A673 (cell line): Measurements from ENCODE around the gene GALR3. TPM values are rescaled to one million over a fixed set of nuclear protein-coding genes. Genes with fewer than 3 reads are reported as not detected.

Experiments
- BruUV-seq: library from RNA; stranded (reverse); fragments of 400-500 nt; replicated peaks from 2 replicates; lab custom pipeline; 2021; lab: Mats Ljungman, UMichigan
- CTCF ChIA-PET: fragments of 300-600 bp; sonication (Branson Sonifier 250); formaldehyde crosslinking; loops from one replicate; lab custom pipeline; 2022; ENCODE audit warnings: antibody characterized with exemption; lab: Charles Lee
- POLR2A ChIA-PET: fragments of 300-600 bp; sonication (Branson Sonifier 250); formaldehyde crosslinking; loops from one replicate; lab custom pipeline; 2022; ENCODE audit warnings: antibody characterized with exemption; ENCODE audit not compliant: low non-redundant PET; lab: Charles Lee
- DNase-seq: peaks from one replicate; pipeline ENCODE4 v3.0.0-alpha.2; 2015; ENCODE audit warnings: low spot score
- H3K27ac ChIP-seq: fragments of 200-600 bp; sonication (generic); 2 replicates; pipeline ENCODE4 v1.5.1; 2016; ENCODE audit warnings: mixed run types, low read depth, mild to moderate bottlenecking, mixed read lengths, antibody characterized with exemption, low read length; ENCODE audit not compliant: poor library complexity, severe bottlenecking
- H3K27me3 ChIP-seq: fragments of 200-600 bp; sonication (generic); replicated peaks from 2 replicates; pipeline ENCODE4 v1.6.1; 2017; ENCODE audit warnings: mixed run types, low read depth, mild to moderate bottlenecking, mixed read lengths, antibody characterized with exemption, low read length; ENCODE audit not compliant: insufficient read depth, poor library complexity
- H3K36me3 ChIP-seq: fragments of 200-600 bp; sonication (generic); 2 replicates; pipeline ENCODE4 v1.6.1; 2016; ENCODE audit warnings: mixed run types, mild to moderate bottlenecking, mixed read lengths, antibody characterized with exemption, low read length; ENCODE audit not compliant: insufficient read depth, poor library complexity, severe bottlenecking
- H3K4me1 ChIP-seq: fragments of 200-600 bp; sonication (generic); 2 replicates; pipeline ENCODE4 v1.6.1; 2017; ENCODE audit warnings: mixed run types, mild to moderate bottlenecking, mixed read lengths, antibody characterized with exemption, low read length; ENCODE audit not compliant: insufficient read depth, poor library complexity, severe bottlenecking
- H3K4me3 ChIP-seq: fragments of 200-600 bp; sonication (generic); 2 replicates; pipeline ENCODE4 v1.5.1; 2016; ENCODE audit warnings: low read depth, mixed run types, mild to moderate bottlenecking, mixed read lengths, low read length; ENCODE audit not compliant: poor library complexity, severe bottlenecking
- H3K9me3 ChIP-seq: fragments of 200-600 bp; sonication (generic); 2 replicates; pipeline ENCODE4 v1.6.1; 2016; ENCODE audit warnings: mixed run types, low read depth, mild to moderate bottlenecking, mixed read lengths, antibody characterized with exemption, low read length; ENCODE audit not compliant: poor library complexity, severe bottlenecking
- EZH2 ChIP-seq: fragments of 200-600 bp; sonication (generic); IDR thresholded peaks from 2 replicates; pipeline ENCODE4 v1.6.1; 2017; ENCODE audit warnings: borderline replicate concordance, low read depth, mild to moderate bottlenecking, mixed read lengths, antibody characterized with exemption, low read length; ENCODE audit not compliant: poor library complexity, severe bottlenecking
- intact Hi-C: fragments of 100-400 bp; cut with micrococcal nuclease; formaldehyde crosslinking; loops from one replicate; pipeline ENCODE4 v1.10.0; 2022; ENCODE audit not compliant: unreplicated experiment
- total RNA-seq: library from RNA; stranded (reverse); gene quantifications from 2 replicates; pipeline ENCODE4 v1.2.3, GENCODE V29; 2021
- TF ChIP-seq, protein P1 (sequence below): fragments of 300-800, 200-600 bp; sonication (generic); conservative IDR thresholded peaks from 2 replicates; pipeline ENCODE4 v1.5.1; 2017; ENCODE audit warnings: low read depth, mild to moderate bottlenecking, antibody characterized with exemption, low read length, moderate library complexity, mixed read lengths

GALR3 gene
- total RNA-seq, 1 experiment from 2014 or later = not detected

DNA sequence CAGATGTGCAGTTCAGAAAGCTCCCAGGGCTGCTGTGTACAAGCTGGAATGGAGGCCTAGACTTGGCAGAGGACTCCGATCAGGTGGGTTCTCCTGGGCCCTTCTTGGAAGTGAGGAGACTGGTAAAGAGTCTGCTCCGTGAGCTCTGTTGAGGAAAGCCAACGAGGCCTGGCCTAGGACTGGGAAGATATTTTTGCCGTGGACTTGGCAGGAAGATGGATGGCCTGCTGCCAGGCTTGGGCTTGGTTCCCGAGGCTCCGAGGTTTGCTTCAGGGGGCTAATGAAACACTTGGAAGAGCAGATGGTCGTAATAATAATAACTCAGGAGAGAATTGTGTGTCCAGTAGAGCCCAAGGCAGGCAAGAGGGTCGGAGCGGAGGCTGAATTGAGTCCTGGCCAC lies 3.9 kb downstream of the GALR3 start:
- TF ChIP-seq, protein P1, sequence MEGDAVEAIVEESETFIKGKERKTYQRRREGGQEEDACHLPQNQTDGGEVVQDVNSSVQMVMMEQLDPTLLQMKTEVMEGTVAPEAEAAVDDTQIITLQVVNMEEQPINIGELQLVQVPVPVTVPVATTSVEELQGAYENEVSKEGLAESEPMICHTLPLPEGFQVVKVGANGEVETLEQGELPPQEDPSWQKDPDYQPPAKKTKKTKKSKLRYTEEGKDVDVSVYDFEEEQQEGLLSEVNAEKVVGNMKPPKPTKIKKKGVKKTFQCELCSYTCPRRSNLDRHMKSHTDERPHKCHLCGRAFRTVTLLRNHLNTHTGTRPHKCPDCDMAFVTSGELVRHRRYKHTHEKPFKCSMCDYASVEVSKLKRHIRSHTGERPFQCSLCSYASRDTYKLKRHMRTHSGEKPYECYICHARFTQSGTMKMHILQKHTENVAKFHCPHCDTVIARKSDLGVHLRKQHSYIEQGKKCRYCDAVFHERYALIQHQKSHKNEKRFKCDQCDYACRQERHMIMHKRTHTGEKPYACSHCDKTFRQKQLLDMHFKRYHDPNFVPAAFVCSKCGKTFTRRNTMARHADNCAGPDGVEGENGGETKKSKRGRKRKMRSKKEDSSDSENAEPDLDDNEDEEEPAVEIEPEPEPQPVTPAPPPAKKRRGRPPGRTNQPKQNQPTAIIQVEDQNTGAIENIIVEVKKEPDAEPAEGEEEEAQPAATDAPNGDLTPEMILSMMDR = no peak
- TF ChIP-seq EZH2 = no peak
- ChIA-PET POLR2A (no interaction called here), CTCF (no interaction called here)
- Histone ChIP-seq H3K4me1 (no peaks in the 10 kb centered on the region), H3K27me3 (no peaks in the 10 kb centered on the region), H3K36me3 (peaks cover 14% of the 10 kb centered on the region), H3K4me3 (no peak overlapping the region), H3K9me3 (no peaks in the 10 kb centered on the region), H3K27ac (no peak overlapping the region)
- no TSS peak for BruUV-seq
- no peak for DNase-seq
- intact Hi-C loops = no loop called here

DNA sequence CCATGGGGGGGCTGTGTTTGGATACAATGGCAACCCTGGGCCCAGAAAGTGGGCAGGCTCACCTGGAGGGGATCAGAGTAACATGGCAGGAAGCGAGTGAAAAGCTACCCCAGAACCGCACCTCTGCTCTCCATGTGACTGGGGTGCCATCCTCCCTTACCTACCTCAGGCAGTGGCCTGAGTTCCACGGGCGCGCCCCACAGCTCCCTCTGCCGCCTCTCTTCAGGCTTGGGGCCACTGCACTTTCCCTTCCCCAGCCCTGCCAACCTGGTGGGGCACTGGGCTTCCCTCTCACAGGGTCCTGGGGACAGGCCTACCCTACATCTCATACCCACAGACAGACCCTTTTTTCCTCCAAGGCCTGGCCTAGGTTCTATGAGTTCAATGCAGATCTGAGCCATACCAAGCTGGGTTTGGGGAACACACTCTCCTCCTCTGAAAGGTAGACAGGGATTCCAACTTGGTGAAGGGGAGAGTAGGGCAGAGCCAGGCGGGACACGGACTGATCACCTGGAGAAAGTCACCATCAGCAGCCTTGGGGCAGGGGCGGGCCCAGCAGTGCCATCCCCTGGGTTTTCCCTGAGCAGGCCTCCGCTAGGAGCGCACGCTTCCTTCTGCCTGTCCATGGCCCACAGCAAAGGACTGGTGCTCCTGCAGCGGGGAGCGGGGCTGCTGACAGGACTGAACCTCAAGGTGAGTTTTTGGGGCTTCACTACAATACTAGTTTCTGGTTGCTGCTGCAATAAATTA lies 7.1 kb downstream of the GALR3 start:
- no peaks in the 10 kb centered on the region for H3K27me3 ChIP-seq
- ChIA-PET POLR2A (no interaction called here), CTCF (interaction anchor here (0.5 to 1.0 kb wide), 3 partner anchors 20 to 388 kb away, joined by 3 read pairs; no protein-coding TSS in a partner anchor)
- intact Hi-C loops = no loop called here
- peaks cover 41% of the 10 kb centered on the region for H3K36me3 ChIP-seq
- no TSS peak for BruUV-seq
- H3K4me1 ChIP-seq = no peaks in the 10 kb centered on the region
- no peak overlapping the region for H3K27ac ChIP-seq
- no peak overlapping the region for H3K4me3 ChIP-seq
- TF ChIP-seq, protein P1 = no peak
- no peak for TF ChIP-seq EZH2
- H3K9me3 ChIP-seq = no peaks in the 10 kb centered on the region
- no peak for DNase-seq

DNA sequence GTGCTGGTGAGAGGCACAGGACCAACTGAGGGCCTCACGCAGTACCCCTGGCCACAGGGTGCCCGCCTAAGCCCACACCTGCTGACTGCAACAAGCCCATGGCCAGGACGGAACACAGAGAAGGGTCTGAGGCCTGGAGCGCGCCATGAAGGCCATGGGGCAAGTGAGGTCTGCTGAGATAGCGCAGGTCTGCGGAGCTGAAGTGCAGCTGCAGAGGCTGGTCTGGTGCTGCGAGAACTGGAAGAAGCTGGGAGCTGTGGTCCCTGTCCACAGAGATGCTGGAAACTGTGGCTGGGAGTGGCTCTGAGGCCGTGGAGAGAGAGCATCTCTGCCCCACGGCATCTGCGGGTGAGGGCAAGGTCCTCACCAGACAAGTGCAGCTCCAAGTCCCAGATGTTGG lies 8.3 kb downstream of the GALR3 start:
- no peak overlapping the region for H3K4me3 ChIP-seq
- no peaks in the 10 kb centered on the region for H3K9me3 ChIP-seq
- BruUV-seq = no TSS peak
- DNase-seq = no peak
- CTCF ChIA-PET = no interaction called here
- no peak overlapping the region for H3K27ac ChIP-seq
- POLR2A ChIA-PET = no interaction called here
- intact Hi-C loops = no loop called here
- H3K27me3 ChIP-seq = no peaks in the 10 kb centered on the region
- H3K4me1 ChIP-seq = no peaks in the 10 kb centered on the region
- TF ChIP-seq, protein P1 = no peak
- TF ChIP-seq EZH2 = no peak
- H3K36me3 ChIP-seq = peaks cover 41% of the 10 kb centered on the region
